Kasumi-1 (cell line): ENCODE results near the gene MVB12A.

Experiments
- DNase-seq, 2 experiments: peaks; one replicate each; lab custom pipeline; 2025; lab: John Stamatoyannopoulos, UW

MVB12A gene

GRCh38 chr19:17471410-17472125, 51.7 kb downstream of the MVB12A start:
- DNase-seq = no peak

GRCh38 chr19:17473041-17473440, 53.2 kb downstream of the MVB12A start:
- DNase-seq = peak; percentile 75 to 80
